Tongue (tissue), 2 donors: ENCODE measurements around the gene CAMTA1. TPM values are rescaled to one million over a fixed set of nuclear protein-coding genes. Genes with fewer than 3 reads are reported as not detected.

Experiments used
- DNase-seq: peaks from one replicate; pipeline ENCODE4 v3.0.0-alpha.2; 2015
- total RNA-seq: library from RNA; depleted of rRNA; stranded (reverse); fragments of >200 nt; gene quantifications from one replicate; pipeline ENCODE4 v1.2.3, GENCODE V29; 2014

Gene CAMTA1
- total RNA-seq, 1 donor from 2014 or later: 60.6 TPM

- DNase-seq: peak; percentile 22
Observed at GRCh38 chr1:7292036-7292681, 506.9 kb downstream of the CAMTA1 start.

DNA sequence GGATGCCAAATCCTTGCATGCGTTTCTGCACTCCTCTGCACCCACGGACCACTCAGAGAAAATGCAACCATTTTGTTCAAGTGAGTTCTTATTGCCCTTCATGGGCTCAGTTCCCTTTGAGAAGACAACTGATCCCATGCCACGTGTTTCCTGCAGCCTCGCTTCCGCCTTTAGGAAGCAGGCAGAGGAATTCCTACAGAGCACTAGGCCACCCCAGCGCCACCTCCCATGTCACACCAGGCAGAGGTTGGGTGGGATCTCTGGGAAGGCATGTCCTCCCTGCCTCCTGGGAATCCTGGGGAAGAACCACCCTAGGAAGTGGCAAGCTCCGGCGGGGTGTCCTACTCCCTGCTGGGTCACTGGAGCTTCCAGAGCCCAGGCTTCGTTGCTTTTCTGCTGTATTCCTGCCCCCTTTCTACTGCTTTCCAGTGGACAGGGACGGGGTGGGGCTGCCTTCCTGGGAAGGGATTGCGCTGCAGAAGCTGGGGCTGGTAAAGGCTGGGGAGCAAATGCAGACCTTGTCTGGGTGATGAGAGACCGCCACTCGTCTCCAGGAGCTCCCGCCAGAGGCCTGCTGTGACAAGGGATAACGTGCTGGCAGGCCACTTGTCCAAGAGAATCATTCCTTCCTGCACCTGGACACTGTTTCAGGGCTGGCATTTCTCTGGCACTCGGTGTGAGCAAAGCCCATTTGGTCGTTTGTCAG, 507.6 kb downstream of the CAMTA1 start:
- peak; percentile 49 for DNase-seq

DNA sequence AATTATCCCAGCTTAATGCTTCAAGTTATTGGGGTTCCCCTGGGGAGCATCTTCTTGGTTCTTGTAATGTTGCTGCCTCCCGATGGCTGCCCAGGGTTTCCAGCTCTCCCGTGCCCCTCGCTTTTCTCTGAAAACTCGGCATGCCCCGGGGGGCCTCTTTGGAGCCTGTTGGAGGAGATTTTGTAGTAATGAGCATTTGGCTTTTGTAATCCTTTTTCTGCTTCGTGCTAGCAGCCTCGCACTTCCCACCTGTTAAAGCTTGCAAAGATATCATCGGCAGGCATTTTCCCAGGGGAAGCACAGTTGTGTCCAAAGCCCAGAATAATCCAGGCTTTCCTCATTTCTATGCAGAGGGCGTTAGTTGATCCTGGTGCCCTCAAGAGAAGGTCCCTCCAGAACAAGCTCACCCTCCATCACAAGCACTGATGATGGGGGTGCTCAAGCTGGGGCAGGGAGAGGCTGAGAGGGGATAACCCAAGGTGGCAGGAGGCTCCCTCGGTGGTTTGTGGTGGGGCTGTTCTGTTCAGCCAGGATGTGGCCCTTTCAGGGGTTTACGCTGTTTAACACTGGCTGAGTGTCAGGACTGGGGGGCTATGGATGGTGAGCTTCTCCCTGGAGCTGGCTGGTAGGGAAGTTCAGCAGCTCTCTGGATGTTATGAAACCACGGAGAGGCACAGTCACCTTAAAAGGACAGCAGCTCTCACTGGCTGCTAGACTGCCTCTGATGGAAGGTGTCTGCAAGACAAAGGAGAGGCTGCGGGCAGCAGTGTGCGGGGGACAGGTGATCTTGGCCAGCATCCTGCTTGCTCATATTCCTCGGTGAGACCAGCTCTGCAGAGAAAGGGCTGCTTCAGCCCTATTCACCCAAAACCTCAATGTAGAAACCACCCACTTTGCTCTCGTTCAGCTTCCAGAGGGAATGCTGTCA, 508.7 kb downstream of the CAMTA1 start:
- DNase-seq: peak; percentile 49

- DNase-seq: no peak
Observed at GRCh38 chr1:7294636-7295035, 509.4 kb downstream of the CAMTA1 start.

GRCh38 chr1:7295946-7296345, 510.7 kb downstream of the CAMTA1 start:
- no peak for DNase-seq

- DNase-seq: no peak
Observed at GRCh38 chr1:7296968-7297367, 511.7 kb downstream of the CAMTA1 start.

DNA sequence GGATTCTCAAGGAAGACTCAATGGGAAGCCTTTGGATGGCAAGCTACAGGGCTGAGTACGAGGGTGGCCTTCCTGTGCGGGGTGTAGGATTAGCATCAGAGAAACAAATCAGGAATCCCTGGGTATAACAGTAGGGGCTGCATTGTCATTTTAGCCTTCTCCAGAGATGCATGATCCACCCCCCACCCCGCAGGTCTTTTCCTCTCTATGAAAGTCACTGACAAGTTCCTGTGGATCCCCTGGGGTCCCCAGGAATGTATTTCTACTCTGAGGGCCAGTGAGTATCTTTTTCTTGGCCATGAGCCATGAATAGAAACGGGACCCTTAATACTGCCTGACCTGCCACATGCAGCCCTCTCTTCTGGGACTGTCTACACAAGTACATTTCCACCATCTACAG, 512.9 kb downstream of the CAMTA1 start:
- DNase-seq: peak; percentile 11

GRCh38 chr1:7298749-7299151, 513.5 kb downstream of the CAMTA1 start:
- DNase-seq: no peak

DNA sequence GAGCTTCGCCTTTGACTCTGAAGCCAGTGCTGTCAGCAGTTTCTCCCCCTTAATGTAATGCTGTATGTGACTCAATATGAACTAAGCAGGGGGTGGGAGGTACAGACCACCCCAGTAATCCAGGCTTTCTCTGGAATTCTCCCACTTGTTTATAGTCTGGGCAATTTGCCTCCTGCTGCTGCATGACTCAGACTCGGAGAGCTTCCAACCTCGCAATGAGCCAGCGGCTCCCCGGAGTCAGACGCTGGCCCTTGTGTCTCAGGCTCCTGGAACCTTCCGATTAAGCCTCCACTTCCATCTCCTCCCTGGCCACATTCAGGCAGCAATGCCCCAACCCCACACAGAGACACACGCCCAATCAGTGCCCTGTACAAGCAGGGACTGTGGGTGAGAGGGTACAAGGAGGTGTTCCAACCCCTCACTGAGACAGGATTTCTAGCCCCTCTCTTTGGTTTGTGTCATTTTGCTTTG, 514.1 kb downstream of the CAMTA1 start:
- peak; percentile 94 for DNase-seq

GRCh38 chr1:7299994-7300393, 514.7 kb downstream of the CAMTA1 start:
- peak; percentile 71 for DNase-seq

GRCh38 chr1:7300893-7301663, 515.8 kb downstream of the CAMTA1 start:
- DNase-seq: peak; percentile 18

DNA sequence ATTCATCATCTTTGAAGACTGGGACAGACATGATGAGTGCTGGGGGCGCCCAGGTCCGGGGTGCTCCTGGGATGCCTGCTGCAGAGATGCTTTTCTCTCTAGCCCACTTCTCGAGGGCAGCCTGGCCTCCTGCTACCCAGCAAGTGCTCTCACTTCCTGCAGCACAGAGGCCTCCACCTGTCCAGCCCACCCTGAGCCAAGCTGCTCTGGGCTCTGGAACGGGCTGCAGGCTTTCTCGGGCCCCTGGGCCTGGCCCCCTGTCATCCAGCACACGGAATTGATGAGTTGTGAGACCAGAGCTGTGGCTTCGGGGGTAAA, 516.4 kb downstream of the CAMTA1 start:
- no peak for DNase-seq

GRCh38 chr1:7302126-7302525, 516.9 kb downstream of the CAMTA1 start:
- no peak for DNase-seq

DNA sequence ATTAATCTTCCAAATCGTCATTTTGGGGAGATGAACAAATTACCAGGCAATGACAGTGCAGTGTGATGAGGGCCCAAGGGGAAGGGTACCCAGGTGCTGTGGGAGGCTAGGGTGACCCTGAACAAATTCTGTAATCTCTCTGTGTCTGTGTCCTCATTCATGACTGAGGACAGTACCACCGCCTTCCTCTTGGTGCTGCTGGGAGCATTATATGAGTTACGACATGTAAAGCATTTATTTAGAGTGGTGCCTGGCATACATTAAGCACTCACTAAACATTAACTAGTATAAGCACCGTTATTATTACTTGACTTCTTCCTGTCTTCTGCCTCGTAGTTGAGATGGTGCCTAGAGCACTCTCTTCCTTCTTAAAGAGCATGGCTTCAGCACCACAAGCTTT, 517.6 kb downstream of the CAMTA1 start:
- no peak for DNase-seq

- no peak for DNase-seq
Observed at GRCh38 chr1:7303554-7304317, 518.5 kb downstream of the CAMTA1 start.

- peak; percentile 46 for DNase-seq
Observed at GRCh38 chr1:7313081-7313546, 527.9 kb downstream of the CAMTA1 start.

GRCh38 chr1:7313826-7314225, 528.6 kb downstream of the CAMTA1 start:
- no peak for DNase-seq

DNA sequence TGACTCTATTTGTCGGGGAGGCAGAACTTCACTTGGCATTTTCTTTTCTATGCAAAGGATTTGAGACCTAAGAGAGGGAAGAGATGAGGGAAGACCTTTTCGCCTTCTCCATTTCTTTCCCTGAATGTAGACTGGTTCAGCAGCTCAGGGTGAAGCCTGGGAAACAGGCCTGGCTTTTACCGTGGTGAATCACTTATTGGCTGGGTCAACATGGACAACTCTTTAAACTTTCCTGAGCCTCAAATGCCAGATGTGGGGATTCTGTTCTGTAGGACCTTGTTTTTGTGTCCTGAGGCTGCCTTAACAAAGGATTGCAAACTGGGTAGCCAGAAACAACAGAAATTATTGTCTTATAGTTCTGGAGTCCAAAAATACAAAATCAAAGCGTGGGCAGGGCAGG, 530.1 kb downstream of the CAMTA1 start:
- no peak for DNase-seq

DNA sequence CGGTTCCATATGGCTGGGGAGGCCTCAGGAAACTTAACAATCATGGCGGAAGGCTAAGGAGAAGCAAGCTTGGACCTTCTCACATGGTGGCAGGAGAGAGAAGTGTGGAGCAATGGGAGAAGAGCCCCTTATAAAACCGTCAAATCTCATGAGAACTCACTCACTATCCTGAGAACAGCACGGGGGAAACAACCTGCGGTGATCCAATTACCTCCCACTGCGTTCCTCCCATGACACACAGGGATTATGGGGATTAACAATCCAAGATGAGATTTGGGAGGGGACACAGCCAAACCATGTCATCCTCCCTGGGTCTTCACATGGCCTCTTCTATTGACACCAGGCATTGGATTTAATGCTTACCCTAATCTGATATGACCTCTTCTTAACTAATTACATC, 530.7 kb downstream of the CAMTA1 start:
- DNase-seq: no peak

DNA sequence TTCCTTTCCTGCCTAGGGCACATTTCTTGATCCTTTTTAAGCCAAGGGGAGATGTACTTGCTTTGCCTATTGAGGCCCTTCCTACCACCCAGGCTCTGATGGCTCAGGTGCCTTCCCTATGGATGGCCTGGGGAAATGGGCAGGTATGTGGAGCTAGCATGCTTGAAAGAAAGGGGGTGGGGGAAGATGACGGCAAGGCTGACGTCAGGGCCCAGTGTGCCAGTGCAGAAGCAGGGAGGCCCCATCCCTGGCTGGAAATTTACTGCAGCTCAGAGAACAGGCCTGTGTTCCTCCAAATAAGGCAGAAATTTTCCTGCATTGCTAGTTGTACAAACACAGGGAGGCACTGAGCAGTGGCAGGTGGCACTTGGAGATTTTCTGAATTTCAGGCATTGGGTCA, 532.6 kb downstream of the CAMTA1 start:
- DNase-seq: no peak

GRCh38 chr1:7319196-7319595, 533.9 kb downstream of the CAMTA1 start:
- DNase-seq: no peak
